ENCODE measurements around the gene LGI1. TPM values are rescaled to one million over a fixed set of nuclear protein-coding genes. Genes with fewer than 3 reads are reported as not detected.

The LGI1 gene
- polyA plus RNA-seq, 1 donor: 3.4 TPM

Other genes starting within 250 kb of the LGI1 start
- 0.51 TPM for gene FFAR4, start 191.3 kb upstream of the LGI1 start, polyA plus RNA-seq
- gene RBP4, start 156.7 kb upstream of the LGI1 start, polyA plus RNA-seq: 33.9 TPM
- 0.55 TPM for gene PDE6C, start 145.4 kb upstream of the LGI1 start, polyA plus RNA-seq
- 25.8 TPM for gene FRA10AC1, start 55.3 kb upstream of the LGI1 start, polyA plus RNA-seq
- gene SLC35G1, start 136.0 kb downstream of the LGI1 start, polyA plus RNA-seq: 60.2 TPM
- 27.4 TPM for gene PLCE1, start 236.0 kb downstream of the LGI1 start, polyA plus RNA-seq

All from large intestine (tissue), 1 donor.